Activated CD8-positive, alpha-beta memory T cell treated with anti-CD3 and anti-CD28 coated beads for 48 hours (primary cell): ENCODE data around the gene PIK3R1.

Experiments
- DNase-seq, 3 experiments: peaks; one replicate each; pipeline ENCODE4 v3.0.0-alpha.2; 2020; ENCODE audit warnings: low read depth in 2 of 3, low spot score in 2 of 3

PIK3R1 gene

GRCh38 chr5:68319706-68320412 lies 104.3 kb downstream of the PIK3R1 start:
- no peak for DNase-seq

GRCh38 chr5:68320413-68320986 lies 104.9 kb downstream of the PIK3R1 start:
- no peak for DNase-seq

- DNase-seq = no peak
Observed at GRCh38 chr5:68325065-68325580, 109.6 kb downstream of the PIK3R1 start.

- no peak for DNase-seq
Observed at GRCh38 chr5:68329554-68330255, 114.1 kb downstream of the PIK3R1 start.

- DNase-seq = no peak
Observed at GRCh38 chr5:68330574-68330973, 115.0 kb downstream of the PIK3R1 start.

- DNase-seq = no peak
Observed at GRCh38 chr5:68331192-68332079, 115.9 kb downstream of the PIK3R1 start.

GRCh38 chr5:68332080-68332451 lies 116.5 kb downstream of the PIK3R1 start:
- no peak for DNase-seq

GRCh38 chr5:68332556-68332955 lies 117.0 kb downstream of the PIK3R1 start:
- no peak for DNase-seq

- no peak for DNase-seq
Observed at GRCh38 chr5:68333649-68334552, 118.3 kb downstream of the PIK3R1 start.

- no peak for DNase-seq
Observed at GRCh38 chr5:68334553-68334886, 119.0 kb downstream of the PIK3R1 start.

- DNase-seq = no peak
Observed at GRCh38 chr5:68335075-68335474, 119.5 kb downstream of the PIK3R1 start.

GRCh38 chr5:68336200-68336599 lies 120.6 kb downstream of the PIK3R1 start:
- no peak for DNase-seq

GRCh38 chr5:68337235-68337634 lies 121.7 kb downstream of the PIK3R1 start:
- DNase-seq = no peak

GRCh38 chr5:68339921-68340321 lies 124.4 kb downstream of the PIK3R1 start:
- DNase-seq = no peak

- no peak for DNase-seq
Observed at GRCh38 chr5:68341006-68341405, 125.5 kb downstream of the PIK3R1 start.

- no peak for DNase-seq
Observed at GRCh38 chr5:68342693-68343092, 127.1 kb downstream of the PIK3R1 start.

- DNase-seq = no peak
Observed at GRCh38 chr5:68343421-68343826, 127.9 kb downstream of the PIK3R1 start.

GRCh38 chr5:68344447-68345111 lies 129.0 kb downstream of the PIK3R1 start:
- DNase-seq = no peak

- DNase-seq = no peak
Observed at GRCh38 chr5:68345171-68345570, 129.6 kb downstream of the PIK3R1 start.

GRCh38 chr5:68345582-68345981 lies 130.0 kb downstream of the PIK3R1 start:
- DNase-seq = no peak
